Measurements from ENCODE around the gene WNT6. TPM values are rescaled to one million over a fixed set of nuclear protein-coding genes. Genes with fewer than 3 reads are reported as not detected.
A peak's percentile ranks its signal among the peaks of the same experiment; 100 is the strongest.

Gene WNT6
- total and polyA plus RNA-seq, 2 of the 8 experiments (the other 6 are each of a cell fraction or from before 2014, with no cell fraction given), result not detected

DNA sequence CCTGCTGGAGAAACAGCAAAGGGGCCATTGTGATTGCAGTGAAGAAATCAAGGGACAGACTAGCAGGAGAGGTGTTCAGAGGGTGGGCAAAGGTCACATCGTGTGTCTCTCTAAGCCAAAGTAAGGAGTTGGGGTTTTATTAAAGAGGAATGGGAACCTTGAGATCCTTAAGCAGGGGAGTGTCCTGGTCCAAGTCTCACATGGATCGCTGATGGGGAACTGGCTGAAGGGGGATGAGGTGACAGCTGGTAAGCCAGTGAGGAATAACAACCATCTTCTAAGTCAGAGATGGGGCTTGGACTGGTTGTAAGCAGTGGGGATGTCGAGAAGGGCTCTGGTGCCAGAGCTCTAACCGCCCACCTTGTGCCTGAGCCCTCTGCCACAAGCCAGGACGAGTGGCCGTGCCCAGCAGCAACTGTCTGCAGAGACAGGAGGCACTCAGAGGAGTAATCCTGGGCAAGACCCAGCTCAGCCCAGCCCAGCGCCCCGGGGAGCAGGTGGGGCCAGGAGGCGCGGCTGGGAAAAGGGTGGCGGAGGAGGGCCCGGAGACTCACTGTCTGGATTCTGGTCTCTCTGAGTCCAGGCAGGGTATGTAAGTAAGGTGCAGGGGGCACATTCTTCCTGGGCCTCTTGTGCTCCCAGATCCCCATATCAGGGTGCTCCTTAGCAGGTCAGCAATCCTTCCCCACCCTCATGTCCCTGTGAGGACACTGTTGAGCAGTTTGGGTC, 34.7 kb downstream of the WNT6 start:
- DNase-seq (ENCODE audit: low read depth in 1 of 2, low spot score in 2 of 2) (no peak), FAIRE-seq (no peak)
- Histone ChIP-seq H3K4me2 (ENCODE audit: insufficient read depth in 1 of 2, low read depth in 2 of 2, low read length in 2 of 2) (no peak overlapping the region; a peak in 2 of 4 replicates), H2AK5ac (ENCODE audit: low read depth, low read length) (peak overlapping the region; percentile 1; the same call in 1 of the 2 replicates), H3K79me2 (ENCODE audit: control insufficient read depth in 1 of 2, insufficient read depth in 2 of 2, low read length in 2 of 2) (no peaks in the 10 kb centered on the region), H3K23ac (ENCODE audit: insufficient read length) (no peak overlapping the region), H3K27ac (ENCODE audit: low read depth, low read length) (no peak overlapping the region), H3K56ac (replicated peaks; ENCODE audit: insufficient read length, low read depth, low read length) (no peak overlapping the region), H2BK12ac (ENCODE audit: low read depth, low read length) (peak overlapping the region; percentile 87; the same call in 1 of the 2 replicates), H3K9me3 (ENCODE audit: insufficient read depth in 2 of 2, low read depth in 1 of 2, low read length in 1 of 2) (no peaks in the 10 kb centered on the region; a peak in 1 of 4 replicates), H3K9ac (replicated peaks in 1 of 4; ENCODE audit: extremely low read depth in 1 of 4, low read depth in 3 of 4, low read length in 3 of 4) (no peak overlapping the region), H4K91ac (replicated peaks; ENCODE audit: insufficient read length, low read length) (no peak overlapping the region), H3K18ac (ENCODE audit: extremely low read depth, low read length) (peak overlapping the region; percentile 51), H3K27me3 (replicated peaks in 1 of 4; ENCODE audit: control insufficient read depth in 3 of 4, extremely low read depth in 1 of 4, insufficient read depth in 3 of 4, low read length in 3 of 4) (peaks cover 88 to 100% (median 98%) of the 10 kb centered on the region in 4 experiments), H3K36me3 (ENCODE audit: control insufficient read depth in 2 of 4, insufficient read depth in 4 of 4, low read length in 3 of 4) (no peaks in the 10 kb centered on the region), H3K79me1 (ENCODE audit: low read depth, low read length) (no peaks in the 10 kb centered on the region), H4K8ac (ENCODE audit: extremely low read depth, insufficient read depth, low read length) (no peak overlapping the region), H2BK5ac (ENCODE audit: low read depth, low read length) (no peak overlapping the region; the same call in 1 of the 2 replicates), H2BK20ac (ENCODE audit: low read length) (0 out of 2 replicates have a peak overlapping the region, but pooled peaks have one; percentile 48), H3K23me2 (ENCODE audit: low read depth, low read length) (peaks cover 4% of the 10 kb centered on the region; the same call in 1 of the 2 replicates), H2BK15ac (ENCODE audit: low read length) (0 out of 2 replicates have a peak overlapping the region, but pooled peaks have one; percentile 72), H3K4ac (replicated peaks; ENCODE audit: insufficient read length, low read depth, low read length) (no peak overlapping the region), H3K4me3 (ENCODE audit: extremely low read depth in 1 of 4, insufficient read depth in 2 of 4, low read depth in 3 of 4, low read length in 4 of 4) (no peak overlapping the region), H2BK120ac (replicated peaks; ENCODE audit: low read depth, low read length) (no peak overlapping the region), H4K5ac (ENCODE audit: insufficient read length, low read depth, low read length) (no peak overlapping the region), H2AFZ (ENCODE audit: low read length) (no peak overlapping the region), H4K20me1 (replicated peaks in 1 of 2; ENCODE audit: control insufficient read depth in 1 of 2, insufficient read depth in 2 of 2, low read length in 2 of 2) (peaks cover 11 to 15% of the 10 kb centered on the region in 2 experiments), H3K14ac (ENCODE audit: insufficient read length) (no peak overlapping the region), H3K4me1 (replicated peaks in 1 of 4; ENCODE audit: control insufficient read depth in 3 of 4, insufficient read depth in 4 of 4, low read length in 3 of 4) (peaks cover 3 to 49% (median 19%) of the 10 kb centered on the region in 4 experiments)
- 36% methylated on average over 12 of the region's 12 CpGs; no CpG with 5 or more reads in 1 of the 2 experiments for WGBS, 2 experiments (ENCODE audit: extremely low coverage in 1 of 2, insufficient coverage in 1 of 2, insufficient read length in 1 of 2, insufficient replicate concordance in 2 of 2, low coverage in 1 of 2, low lambda C conversion rate in 2 of 2, missing lambda C conversion rate in 1 of 2)
- TF ChIP-seq SIX5 (IDR thresholded peaks at IDR 0.05; ENCODE audit: low read depth, low read length), result no peak
- TF ChIP-seq KDM5A (IDR thresholded peaks at IDR 0.05; ENCODE audit: low read length), result no peak
- TF ChIP-seq EZH2 (IDR thresholded peaks at IDR 0.05; ENCODE audit: low read depth, low read length, severe bottlenecking), result peak; percentile 15
- TF ChIP-seq, protein P1, sequence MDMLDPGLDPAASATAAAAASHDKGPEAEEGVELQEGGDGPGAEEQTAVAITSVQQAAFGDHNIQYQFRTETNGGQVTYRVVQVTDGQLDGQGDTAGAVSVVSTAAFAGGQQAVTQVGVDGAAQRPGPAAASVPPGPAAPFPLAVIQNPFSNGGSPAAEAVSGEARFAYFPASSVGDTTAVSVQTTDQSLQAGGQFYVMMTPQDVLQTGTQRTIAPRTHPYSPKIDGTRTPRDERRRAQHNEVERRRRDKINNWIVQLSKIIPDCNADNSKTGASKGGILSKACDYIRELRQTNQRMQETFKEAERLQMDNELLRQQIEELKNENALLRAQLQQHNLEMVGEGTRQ (IDR thresholded peaks at IDR 0.05; ENCODE audit: low read length), result no peak
- TF ChIP-seq BRCA1 (IDR thresholded peaks at IDR 0.05; ENCODE audit: low read depth, low read length), result no peak
- peak; percentile 51 for TF ChIP-seq RNF2 (IDR thresholded peaks at IDR 0.05; ENCODE audit: borderline replicate concordance, low read depth, low read length, missing control alignments, poor library complexity, severe bottlenecking)
- no peak for TF ChIP-seq ZNF274 (IDR thresholded peaks at IDR 0.05; ENCODE audit: borderline replicate concordance, extremely low read depth, low read length)
- TF ChIP-seq SP1 (IDR thresholded peaks at IDR 0.05; ENCODE audit: low read depth, low read length), result no peak
- TF ChIP-seq TCF12 (IDR thresholded peaks at IDR 0.05; ENCODE audit: low read depth, low read length), result no peak
- TF ChIP-seq EP300 (IDR thresholded peaks at IDR 0.05; ENCODE audit: borderline replicate concordance in 1 of 2, low read depth in 2 of 2, low read length in 2 of 2), result no peak
- POLR2A ChIA-PET (ENCODE audit: partially characterized antibody), result interaction anchor here (0.8 kb wide), 1 partner anchor 10 kb away, joined by 4 read pairs; no protein-coding TSS in a partner anchor
- CTCF ChIA-PET (ENCODE audit: partially characterized antibody), result interaction anchor here (0.6 to 17.9 kb wide), 11 partner anchors 14 to 108 kb away, joined by 3 to 783 read pairs (median 8); partner anchors contain the start of genes WNT10A and WNT6
